Natural killer cell (primary cell): ENCODE data around the gene LMBR1. TPM values are rescaled to one million over a fixed set of nuclear protein-coding genes. Genes with fewer than 3 reads are reported as not detected.
A peak's percentile ranks its signal among the peaks of the same experiment; 100 is the strongest.

Source experiments
- ATAC-seq, 3 donors: fragments of 150-1000 bp in 2 of 3; fragments of 200-7000 bp in 1 of 3; cut with Tn5 transposase; 1 replicate in 1 of 3; 2 replicates in 2 of 3; pipeline ENCODE4 v1.10.0; 2021; ENCODE audit warnings: mild to moderate bottlenecking in 2 of 3, moderate library complexity in 2 of 3
- DNase-seq, 2 donors: peaks; one replicate each; pipeline versions ENCODE4 v3.0.0 to v3.0.0-alpha.2; 2013 to 2021; ENCODE audit warnings: mixed read lengths in 1 of 2
- H3K27ac ChIP-seq: one replicate; pipeline ENCODE4 v1.5.1; 2013; ENCODE audit warnings: mild to moderate bottlenecking, low read length
- H3K27me3 ChIP-seq: one replicate; pipeline ENCODE4 v1.6.1; 2013; ENCODE audit warnings: low read length; ENCODE audit not compliant: control insufficient read depth, insufficient read depth
- H3K36me3 ChIP-seq: one replicate; pipeline ENCODE4 v1.6.1; 2013; ENCODE audit warnings: low read length; ENCODE audit not compliant: control insufficient read depth, insufficient read depth
- H3K4me1 ChIP-seq: one replicate; pipeline ENCODE4 v1.6.1; 2013; ENCODE audit warnings: low read length; ENCODE audit not compliant: control insufficient read depth, insufficient read depth
- H3K4me3 ChIP-seq: one replicate; pipeline ENCODE4 v1.5.1; 2013; ENCODE audit warnings: low read length
- H3K9me3 ChIP-seq: one replicate; pipeline ENCODE4 v1.6.1; 2013; ENCODE audit warnings: low read length; ENCODE audit not compliant: control insufficient read depth, insufficient read depth
- H3K27ac Mint-ChIP-seq, 2 donors: one replicate each; pipeline ENCODE4 v1.8.0; 2022; ENCODE audit warnings: mild to moderate bottlenecking in 2 of 2, mixed read lengths in 2 of 2, moderate library complexity in 1 of 2
- H3K27me3 Mint-ChIP-seq, 2 donors: one replicate each; pipeline ENCODE4 v1.8.0; 2022; ENCODE audit warnings: low read depth in 2 of 2, mixed read lengths in 2 of 2
- H3K36me3 Mint-ChIP-seq: one replicate; pipeline ENCODE4 v1.8.0; 2022; ENCODE audit warnings: mixed read lengths
- H3K4me1 Mint-ChIP-seq, 2 donors: one replicate each; pipeline ENCODE4 v1.8.0; 2022; ENCODE audit warnings: mixed read lengths in 2 of 2
- H3K4me3 Mint-ChIP-seq: one replicate; pipeline ENCODE4 v1.8.0; 2022; ENCODE audit warnings: mild to moderate bottlenecking, moderate library complexity, mixed read lengths
- H3K9me3 Mint-ChIP-seq, 2 donors: one replicate each; pipeline ENCODE4 v1.8.0; 2022; ENCODE audit warnings: mixed read lengths in 2 of 2
- WGBS: methylation state at CpG from one replicate; pipeline ENCODE4 v1.1.7; 2013; ENCODE audit warnings: missing lambda C conversion rate; ENCODE audit not compliant: insufficient coverage; 5-methylcytosine and 5-hydroxymethylcytosine counted together
- intact Hi-C: fragments of 100-400 bp; cut with micrococcal nuclease; formaldehyde crosslinking; loops from one replicate; pipeline ENCODE4 v1.14.2; 2022
- total RNA-seq, 4 donors: library from RNA; stranded (reverse); fragments of 120-200 nt in 1 of 4; gene quantifications; one replicate each; pipeline versions ENCODE4 v1.2.3 to v1.2.4, GENCODE V29; 2013 to 2022
- TF ChIP-seq, protein P1 (sequence below): fragments of 200-600 bp; IDR thresholded peaks from one replicate; pipeline ENCODE4 v1.8.0; 2022; ENCODE audit warnings: antibody characterized with exemption

The LMBR1 gene
- total RNA-seq, 3 donors from 2014 or later (not counting 1 experiment from before 2014, with no cell fraction given) = 60.4 to 71.7 (median 66.1) TPM

GRCh38 chr7:156823435-156823834 lies 69.5 kb downstream of the LMBR1 start:
- TF ChIP-seq, protein P1, sequence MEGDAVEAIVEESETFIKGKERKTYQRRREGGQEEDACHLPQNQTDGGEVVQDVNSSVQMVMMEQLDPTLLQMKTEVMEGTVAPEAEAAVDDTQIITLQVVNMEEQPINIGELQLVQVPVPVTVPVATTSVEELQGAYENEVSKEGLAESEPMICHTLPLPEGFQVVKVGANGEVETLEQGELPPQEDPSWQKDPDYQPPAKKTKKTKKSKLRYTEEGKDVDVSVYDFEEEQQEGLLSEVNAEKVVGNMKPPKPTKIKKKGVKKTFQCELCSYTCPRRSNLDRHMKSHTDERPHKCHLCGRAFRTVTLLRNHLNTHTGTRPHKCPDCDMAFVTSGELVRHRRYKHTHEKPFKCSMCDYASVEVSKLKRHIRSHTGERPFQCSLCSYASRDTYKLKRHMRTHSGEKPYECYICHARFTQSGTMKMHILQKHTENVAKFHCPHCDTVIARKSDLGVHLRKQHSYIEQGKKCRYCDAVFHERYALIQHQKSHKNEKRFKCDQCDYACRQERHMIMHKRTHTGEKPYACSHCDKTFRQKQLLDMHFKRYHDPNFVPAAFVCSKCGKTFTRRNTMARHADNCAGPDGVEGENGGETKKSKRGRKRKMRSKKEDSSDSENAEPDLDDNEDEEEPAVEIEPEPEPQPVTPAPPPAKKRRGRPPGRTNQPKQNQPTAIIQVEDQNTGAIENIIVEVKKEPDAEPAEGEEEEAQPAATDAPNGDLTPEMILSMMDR = no peak
- Histone ChIP-seq H3K9me3 (no peaks in the 10 kb centered on the region), H3K27ac (no peak overlapping the region), H3K4me1 (no peaks in the 10 kb centered on the region), H3K4me3 (no peak overlapping the region), H3K27me3 (no peaks in the 10 kb centered on the region), H3K36me3 (no peaks in the 10 kb centered on the region)
- H3K4me1 Mint-ChIP-seq = no peaks in the 10 kb centered on the region
- no peaks in the 10 kb centered on the region for H3K36me3 Mint-ChIP-seq
- intact Hi-C loops = loop anchor here (10.0 kb wide), 1 partner anchor 1029 kb away; no protein-coding TSS in a partner anchor
- no peaks in the 10 kb centered on the region for H3K27me3 Mint-ChIP-seq
- ATAC-seq (no peak), DNase-seq (no peak)
- no peak overlapping the region for H3K4me3 Mint-ChIP-seq
- H3K27ac Mint-ChIP-seq = no peak overlapping the region
- H3K9me3 Mint-ChIP-seq = no peaks in the 10 kb centered on the region
- 100% methylated on average over 3 of the region's 4 CpGs for WGBS

- H3K9me3 Mint-ChIP-seq = no peaks in the 10 kb centered on the region
- H3K4me1 ChIP-seq = no peaks in the 10 kb centered on the region
- no peak for ATAC-seq
- no peaks in the 10 kb centered on the region for H3K9me3 ChIP-seq
- intact Hi-C loops = loop anchor here (10.0 kb wide), 1 partner anchor 1026 kb away; no protein-coding TSS in a partner anchor
- no peaks in the 10 kb centered on the region for H3K36me3 Mint-ChIP-seq
- H3K27me3 ChIP-seq = no peaks in the 10 kb centered on the region
- peak in 1 of 2 donors; percentile 9 for DNase-seq
- H3K4me3 Mint-ChIP-seq = no peak overlapping the region
- H3K4me1 Mint-ChIP-seq = no peaks in the 10 kb centered on the region
- H3K27ac ChIP-seq = no peak overlapping the region
- TF ChIP-seq, protein P1 = no peak
- H3K36me3 ChIP-seq = no peaks in the 10 kb centered on the region
- WGBS = 96% methylated on average over 7 of the region's 8 CpGs
- H3K27ac Mint-ChIP-seq = no peak overlapping the region
- H3K4me3 ChIP-seq = no peak overlapping the region
- no peaks in the 10 kb centered on the region for H3K27me3 Mint-ChIP-seq
These were observed 72.4 kb downstream of the LMBR1 start for GRCh38 chr7:156820445-156821063.

DNA sequence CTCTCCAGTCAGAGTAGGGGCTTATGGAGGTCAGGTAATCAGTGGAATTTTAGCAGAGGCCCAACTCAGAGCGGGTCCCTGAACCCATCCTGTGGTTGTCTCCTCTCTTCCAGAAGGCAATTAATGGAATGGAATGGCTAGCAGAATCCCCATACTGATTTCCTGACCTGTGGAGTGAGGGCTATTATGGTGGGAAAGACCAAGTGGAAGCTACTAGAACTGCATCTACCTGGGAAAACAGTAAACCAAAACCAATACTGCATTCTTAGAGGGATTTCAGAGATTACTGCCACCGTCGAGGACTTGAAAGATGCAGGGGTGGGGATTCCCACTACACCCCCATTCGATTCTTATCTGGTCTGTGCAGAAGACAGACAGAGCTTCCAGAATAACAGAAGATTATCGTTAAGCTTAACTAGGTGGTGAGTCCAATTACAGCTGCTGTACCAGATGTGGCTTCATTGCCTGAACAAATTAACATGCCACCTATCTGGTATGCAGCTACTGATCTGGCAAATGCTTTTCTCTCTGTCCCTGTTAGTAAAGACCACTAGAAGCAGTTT lies 73.2 kb downstream of the LMBR1 start:
- no peak for DNase-seq
- intact Hi-C loops = loop anchor here (10.0 kb wide), 1 partner anchor 1025 kb away; no protein-coding TSS in a partner anchor
- 92% methylated on average over 5 of the region's 5 CpGs for WGBS

More for the DNA sequence above, 73.2 kb downstream of the LMBR1 start:
- H3K4me1 Mint-ChIP-seq = no peaks in the 10 kb centered on the region
- H3K9me3 Mint-ChIP-seq = no peaks in the 10 kb centered on the region
- Histone ChIP-seq H3K27ac (no peak overlapping the region), H3K9me3 (no peaks in the 10 kb centered on the region), H3K4me1 (no peaks in the 10 kb centered on the region), H3K27me3 (no peaks in the 10 kb centered on the region), H3K36me3 (no peaks in the 10 kb centered on the region), H3K4me3 (no peak overlapping the region)
- TF ChIP-seq, protein P1 = no peak
- no peak for ATAC-seq
- H3K27ac Mint-ChIP-seq = no peak overlapping the region
- H3K36me3 Mint-ChIP-seq = no peaks in the 10 kb centered on the region
- no peak overlapping the region for H3K4me3 Mint-ChIP-seq
- no peaks in the 10 kb centered on the region for H3K27me3 Mint-ChIP-seq
